A549 (cell line): ENCODE data around the gene MAN1C1.

Experiments
- CTCF ChIP-seq: fragments of >200 bp; sonication (Bioruptor Twin); formaldehyde crosslinking; IDR thresholded peaks from 3 replicates; pipeline ENCODE4 v1.5.1; 2016
- EHMT2 ChIP-seq: fragments of 200-600 bp; sonication (generic); IDR thresholded peaks from 2 replicates; pipeline ENCODE4 v1.6.1; 2016; ENCODE audit warnings: antibody characterized with exemption, low read depth, mild to moderate bottlenecking, moderate library complexity
- HMGXB4 ChIP-seq: fragments of 250-450 bp; sonication (Bioruptor Pico); IDR thresholded peaks from 2 replicates; pipeline ENCODE4 v1.5.0; 2021; ENCODE audit warnings: mild to moderate bottlenecking, moderate library complexity, borderline replicate concordance
- POLR2A ChIP-seq: IDR thresholded peaks from 2 replicates; pipeline ENCODE4 v1.6.1; 2012; ENCODE audit warnings: mild to moderate bottlenecking, low read length
- ZSCAN20 ChIP-seq: fragments of 250-450 bp; sonication (Bioruptor Pico); IDR thresholded peaks from 2 replicates; pipeline ENCODE4 v1.8.0; 2022; ENCODE audit warnings: mild to moderate bottlenecking, moderate library complexity
- TF ChIP-seq, protein P1 (sequence below): fragments of 450-650 bp; IDR thresholded peaks from 2 replicates; pipeline ENCODE4 v1.6.1; 2014; ENCODE audit warnings: antibody characterized with exemption

- TF ChIP-seq ZSCAN20 (CRISPR knock-in tag) = no peak
- TF ChIP-seq CTCF = no peak
- TF ChIP-seq POLR2A = no peak
- TF ChIP-seq HMGXB4 (CRISPR knock-in tag) = no peak
- no peak for TF ChIP-seq EHMT2
- TF ChIP-seq, protein P1, sequence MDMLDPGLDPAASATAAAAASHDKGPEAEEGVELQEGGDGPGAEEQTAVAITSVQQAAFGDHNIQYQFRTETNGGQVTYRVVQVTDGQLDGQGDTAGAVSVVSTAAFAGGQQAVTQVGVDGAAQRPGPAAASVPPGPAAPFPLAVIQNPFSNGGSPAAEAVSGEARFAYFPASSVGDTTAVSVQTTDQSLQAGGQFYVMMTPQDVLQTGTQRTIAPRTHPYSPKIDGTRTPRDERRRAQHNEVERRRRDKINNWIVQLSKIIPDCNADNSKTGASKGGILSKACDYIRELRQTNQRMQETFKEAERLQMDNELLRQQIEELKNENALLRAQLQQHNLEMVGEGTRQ = no peak
Measured at GRCh38 chr1:25758466-25759070, 142.0 kb downstream of the MAN1C1 start.
